ENCODE data around the gene ALDH3B2. TPM values are rescaled to one million over a fixed set of nuclear protein-coding genes. Genes with fewer than 3 reads are reported as not detected.
"Not testable (repeated sequence)": the region's sequence is repeated elsewhere in the genome, so short reads cannot be mapped to it uniquely, and the experiment has no call there.

Gene ALDH3B2
- not detected in 2 replicates for total RNA-seq

- intact Hi-C loops (cut with micrococcal nuclease) = no loop called here
These were observed at the start of gene ALDH3B2 for GRCh38 chr11:67674442-67674871. TSS of gene ALDH3B2 (minus strand) at chr11:67674623. CDS start at chr11:67666935, 7,688 bp downstream.

- intact Hi-C loops (cut with micrococcal nuclease) = not testable (repeated sequence)
These were observed 48.6 kb upstream of the ALDH3B2 start for GRCh38 chr11:67723036-67723435.

- intact Hi-C loops (cut with micrococcal nuclease) = loop anchor here (5.0 kb wide), 2 partner anchors 76 to 89 kb away; partner anchors contain the start of gene NUDT8
These were observed 41.8 kb upstream of the ALDH3B2 start for GRCh38 chr11:67716226-67716625.

- intact Hi-C loops (cut with micrococcal nuclease) = loop anchor here (5.0 kb wide), 2 partner anchors 76 to 88 kb away; partner anchors contain the start of gene NUDT8
These were observed 41.4 kb upstream of the ALDH3B2 start for GRCh38 chr11:67715801-67716200.

- intact Hi-C loops (cut with micrococcal nuclease) = not testable (repeated sequence)
These were observed 39.6 kb upstream of the ALDH3B2 start for GRCh38 chr11:67713892-67714509.

GRCh38 chr11:67711676-67712075, 37.3 kb upstream of the ALDH3B2 start:
- intact Hi-C loops (cut with micrococcal nuclease) = not testable (repeated sequence)

GRCh38 chr11:67711212-67711611, 36.8 kb upstream of the ALDH3B2 start:
- intact Hi-C loops (cut with micrococcal nuclease) = not testable (repeated sequence)

- intact Hi-C loops (cut with micrococcal nuclease) = not testable (repeated sequence)
These were observed 35.4 kb upstream of the ALDH3B2 start for GRCh38 chr11:67709806-67710205.

- intact Hi-C loops (cut with micrococcal nuclease) = no loop called here
These were observed 30.8 kb upstream of the ALDH3B2 start for GRCh38 chr11:67705264-67705663.

- intact Hi-C loops (cut with micrococcal nuclease) = no loop called here
These were observed 30.1 kb upstream of the ALDH3B2 start for GRCh38 chr11:67704524-67704923.

GRCh38 chr11:67703709-67704108, 29.3 kb upstream of the ALDH3B2 start:
- intact Hi-C loops (cut with micrococcal nuclease) = not testable (repeated sequence)

GRCh38 chr11:67700548-67701262, 26.3 kb upstream of the ALDH3B2 start:
- intact Hi-C loops (cut with micrococcal nuclease) = no loop called here

GRCh38 chr11:67700141-67700540, 25.7 kb upstream of the ALDH3B2 start:
- intact Hi-C loops (cut with micrococcal nuclease) = no loop called here

- intact Hi-C loops (cut with micrococcal nuclease) = no loop called here
These were observed 25.1 kb upstream of the ALDH3B2 start for GRCh38 chr11:67699521-67699920.

GRCh38 chr11:67698247-67698646, 23.8 kb upstream of the ALDH3B2 start:
- intact Hi-C loops (cut with micrococcal nuclease) = no loop called here

GRCh38 chr11:67697846-67698245, 23.4 kb upstream of the ALDH3B2 start:
- intact Hi-C loops (cut with micrococcal nuclease) = no loop called here

GRCh38 chr11:67696998-67697397, 22.6 kb upstream of the ALDH3B2 start:
- intact Hi-C loops (cut with micrococcal nuclease) = no loop called here

GRCh38 chr11:67695606-67696005, 21.2 kb upstream of the ALDH3B2 start:
- intact Hi-C loops (cut with micrococcal nuclease) = no loop called here

- intact Hi-C loops (cut with micrococcal nuclease) = no loop called here
These were observed 20.6 kb upstream of the ALDH3B2 start for GRCh38 chr11:67694875-67695555.

- intact Hi-C loops (cut with micrococcal nuclease) = no loop called here
These were observed 16.7 kb upstream of the ALDH3B2 start for GRCh38 chr11:67691149-67691548.

- intact Hi-C loops (cut with micrococcal nuclease) = no loop called here
These were observed 14.8 kb upstream of the ALDH3B2 start for GRCh38 chr11:67689178-67689577.

- intact Hi-C loops (cut with micrococcal nuclease) = no loop called here
These were observed 13.6 kb upstream of the ALDH3B2 start for GRCh38 chr11:67687986-67688385.
